ENCODE measurements around the gene VWA5B1. TPM values are rescaled to one million over a fixed set of nuclear protein-coding genes. Genes with fewer than 3 reads are reported as not detected.

The VWA5B1 gene
- polyA plus RNA-seq, 4 donors: 0.91 to 1.6 (median 1.3) TPM

- DNase-seq (ENCODE audit: low read depth in 4 of 4, low spot score in 3 of 4): no peak
Observed at GRCh38 chr1:20381045-20381641, 90.5 kb downstream of the VWA5B1 start.

GRCh38 chr1:20381961-20382360 is 91.3 kb downstream of the VWA5B1 start:
- no peak for DNase-seq (ENCODE audit: low read depth in 4 of 4, low spot score in 3 of 4)

GRCh38 chr1:20382711-20383110 is 92.0 kb downstream of the VWA5B1 start:
- DNase-seq (ENCODE audit: low read depth in 4 of 4, low spot score in 3 of 4): no peak

DNA sequence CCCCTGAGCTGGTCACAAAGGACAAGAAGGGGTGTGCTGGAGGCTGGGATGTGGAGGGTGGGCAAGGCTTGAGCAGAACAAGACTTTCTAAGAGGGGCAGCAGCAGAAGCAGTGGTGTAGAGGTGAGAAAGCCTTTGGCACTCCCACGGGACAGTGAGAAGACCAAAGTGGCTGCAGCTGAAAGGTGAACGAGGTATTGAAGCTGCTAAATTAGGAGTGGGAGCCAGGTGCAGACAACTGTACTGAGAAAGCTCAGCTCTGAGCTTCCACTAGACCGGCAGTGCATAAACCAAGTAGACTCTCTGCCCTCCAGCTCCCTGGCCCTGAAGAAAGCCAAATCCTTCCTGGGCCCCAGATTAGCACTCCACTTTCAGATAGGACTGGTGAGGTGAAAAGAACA is 93.0 kb downstream of the VWA5B1 start:
- no peak for DNase-seq (ENCODE audit: low read depth in 4 of 4, low spot score in 3 of 4)

DNA sequence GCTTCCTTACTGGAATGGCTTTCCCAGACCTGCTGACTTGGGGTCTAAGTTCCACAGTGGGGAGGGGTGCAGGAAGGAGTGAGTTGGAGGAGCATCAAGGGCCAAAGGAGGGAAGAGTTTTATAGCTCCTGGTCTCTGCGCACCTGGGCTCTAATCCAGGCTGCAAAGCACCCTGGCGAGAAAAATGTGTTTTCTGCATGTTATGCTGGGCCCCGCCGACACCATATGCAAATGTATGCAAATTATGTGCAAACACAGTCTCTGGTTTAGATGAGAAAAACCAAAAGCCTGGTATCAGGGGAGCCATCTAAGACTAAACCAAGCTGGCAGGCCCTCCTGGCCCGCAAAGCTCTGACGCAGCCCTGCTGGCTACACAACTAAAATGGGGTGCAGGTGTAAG is 95.0 kb downstream of the VWA5B1 start:
- DNase-seq (ENCODE audit: low read depth in 4 of 4, low spot score in 3 of 4): no peak

GRCh38 chr1:20386323-20387081 is 95.8 kb downstream of the VWA5B1 start:
- no peak for DNase-seq (ENCODE audit: low read depth in 4 of 4, low spot score in 3 of 4)

DNA sequence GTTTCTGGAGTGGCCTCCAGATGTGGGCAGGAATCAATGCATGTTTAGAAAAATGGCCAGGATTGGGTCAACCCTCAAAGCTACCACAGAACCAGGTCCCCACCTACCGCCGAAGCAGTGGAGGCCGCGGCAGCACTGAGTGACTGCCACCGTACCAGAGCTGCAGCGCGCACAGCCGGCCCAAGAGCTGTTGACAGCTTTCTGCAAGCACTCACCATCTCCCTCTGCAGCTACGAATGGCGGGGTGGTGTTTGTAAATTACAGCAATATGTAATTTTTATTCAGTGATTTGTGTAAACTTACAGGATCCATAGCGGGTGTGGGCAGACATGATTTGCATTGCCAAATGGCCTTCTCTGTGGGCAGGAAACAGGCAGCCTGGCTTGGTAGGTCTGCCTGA is 98.9 kb downstream of the VWA5B1 start:
- no peak for DNase-seq (ENCODE audit: low read depth in 4 of 4, low spot score in 3 of 4)

GRCh38 chr1:20390589-20391331 is 100.1 kb downstream of the VWA5B1 start:
- DNase-seq (ENCODE audit: low read depth in 4 of 4, low spot score in 3 of 4): no peak

DNA sequence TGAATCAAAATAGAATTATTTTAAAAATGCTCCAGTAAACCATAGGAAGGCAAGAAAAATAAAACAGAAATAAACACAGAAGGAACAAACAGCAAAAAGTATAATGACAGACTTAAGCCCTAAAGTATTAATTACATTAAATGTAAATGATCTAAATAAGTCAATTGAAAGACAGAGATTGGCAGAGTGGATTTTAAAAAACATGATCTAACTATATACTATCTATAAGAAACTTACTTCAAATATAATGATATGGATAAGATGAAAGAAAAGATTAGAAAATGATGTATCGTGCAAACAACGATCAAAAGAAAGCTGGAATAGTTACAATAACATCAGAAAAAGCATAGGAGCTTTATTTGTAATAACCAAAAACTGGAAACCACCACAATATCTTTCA is 104.6 kb downstream of the VWA5B1 start:
- no peak for DNase-seq (ENCODE audit: low read depth in 4 of 4, low spot score in 3 of 4)

- no peak for DNase-seq (ENCODE audit: low read depth in 4 of 4, low spot score in 3 of 4)
Observed at GRCh38 chr1:20398744-20399143, 108.1 kb downstream of the VWA5B1 start.

DNA sequence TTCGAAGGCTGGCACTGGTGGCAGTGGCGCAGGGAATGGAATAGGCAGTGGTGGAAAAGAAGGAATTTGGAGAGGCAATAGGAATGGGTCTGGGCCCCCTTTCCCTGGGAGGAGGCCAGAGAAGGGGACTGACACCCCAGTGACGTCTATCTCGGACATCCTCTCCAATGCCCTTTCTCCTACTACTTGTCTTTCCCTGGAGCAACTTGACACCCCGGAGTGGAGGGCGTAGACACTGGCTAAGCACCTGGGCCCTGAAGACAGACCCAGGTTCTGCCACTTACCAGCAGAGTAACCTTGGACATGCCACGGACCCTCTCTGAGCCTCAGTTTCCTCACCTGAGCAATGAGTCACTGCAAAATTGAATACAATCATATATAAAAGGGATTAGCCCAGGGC is 108.5 kb downstream of the VWA5B1 start:
- DNase-seq (ENCODE audit: low read depth in 4 of 4, low spot score in 3 of 4): no peak

- no peak for DNase-seq (ENCODE audit: low read depth in 4 of 4, low spot score in 3 of 4)
Observed at GRCh38 chr1:20399606-20400180, 109.0 kb downstream of the VWA5B1 start.

DNA sequence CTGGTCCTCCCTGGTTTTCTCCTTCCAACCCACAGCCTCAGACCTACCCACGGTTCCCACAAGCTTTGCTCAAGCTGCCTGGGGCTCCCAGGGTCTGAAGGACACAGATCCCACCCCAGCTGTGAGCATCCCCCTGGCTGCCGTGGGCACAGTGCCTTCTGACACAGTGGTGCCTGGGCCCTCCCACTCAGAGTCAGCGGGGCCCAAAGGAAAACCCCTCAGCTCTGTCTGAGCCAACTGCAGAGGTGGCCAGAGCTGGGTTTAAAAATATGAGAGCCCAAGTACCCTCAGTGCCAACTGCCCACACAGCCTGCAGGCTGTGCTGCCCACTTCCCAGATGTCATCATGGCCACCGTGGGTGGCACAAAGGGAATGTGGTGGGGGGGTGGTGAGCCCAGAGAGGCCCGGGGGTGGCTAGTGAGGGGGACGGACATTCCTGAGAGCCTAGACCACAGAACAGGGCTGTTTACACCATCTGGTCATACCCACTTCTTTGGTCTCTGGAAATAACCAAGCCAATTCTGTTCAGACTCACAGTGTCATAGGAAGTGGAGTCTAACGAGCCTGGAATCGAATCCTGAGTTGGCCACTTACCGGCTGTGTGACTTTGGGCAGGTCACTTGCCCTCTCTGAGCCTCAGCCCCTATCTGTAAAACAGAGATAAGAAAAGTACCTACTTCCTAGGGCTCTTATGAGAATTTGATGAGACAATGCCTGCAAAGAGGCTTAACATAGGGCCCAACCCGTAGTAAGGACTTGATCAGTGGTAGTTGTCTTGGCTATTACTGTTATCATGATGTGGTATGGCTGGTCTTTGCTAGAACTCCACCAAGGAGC is 109.9 kb downstream of the VWA5B1 start:
- DNase-seq (ENCODE audit: low read depth in 4 of 4, low spot score in 3 of 4): no peak

GRCh38 chr1:20401405-20402010 is 110.8 kb downstream of the VWA5B1 start:
- DNase-seq (ENCODE audit: low read depth in 4 of 4, low spot score in 3 of 4): no peak

- DNase-seq (ENCODE audit: low read depth in 4 of 4, low spot score in 3 of 4): no peak
Observed at GRCh38 chr1:20402585-20403422, 112.1 kb downstream of the VWA5B1 start.

DNA sequence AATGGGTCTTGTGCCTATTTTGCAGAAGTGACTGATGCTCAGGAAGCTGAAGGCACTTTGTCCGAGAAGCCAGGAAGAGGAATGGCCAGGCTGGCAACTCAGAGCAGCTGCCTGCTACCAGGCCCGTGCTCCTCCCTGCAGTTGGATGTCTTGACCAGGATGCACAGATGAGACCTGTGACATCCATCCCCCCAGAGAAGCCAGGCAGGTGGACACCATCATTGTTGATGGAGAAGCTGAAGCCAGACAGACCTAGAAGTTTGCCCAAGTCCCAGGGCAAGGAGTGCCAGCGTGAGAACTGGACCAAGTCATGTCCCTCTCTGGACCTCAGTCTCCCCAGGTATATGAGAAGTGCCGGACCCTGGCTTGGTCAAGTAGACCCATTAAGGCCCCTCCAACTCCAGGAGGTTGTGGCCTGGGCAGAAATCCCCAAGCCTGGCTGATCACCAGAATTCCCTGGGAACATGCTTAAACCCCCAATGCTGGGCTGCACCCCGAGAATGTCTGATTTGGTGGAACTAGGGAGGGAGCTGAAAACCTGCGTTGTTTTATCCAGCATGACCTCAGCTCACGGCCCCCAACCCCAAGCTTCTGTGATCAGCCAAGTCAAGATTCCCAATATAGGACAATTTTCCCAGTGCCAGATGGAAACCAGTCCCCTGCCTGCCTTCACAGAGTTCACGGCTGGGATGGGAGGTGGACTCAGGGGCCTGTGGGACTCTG is 112.9 kb downstream of the VWA5B1 start:
- no peak for DNase-seq (ENCODE audit: low read depth in 4 of 4, low spot score in 3 of 4)

DNA sequence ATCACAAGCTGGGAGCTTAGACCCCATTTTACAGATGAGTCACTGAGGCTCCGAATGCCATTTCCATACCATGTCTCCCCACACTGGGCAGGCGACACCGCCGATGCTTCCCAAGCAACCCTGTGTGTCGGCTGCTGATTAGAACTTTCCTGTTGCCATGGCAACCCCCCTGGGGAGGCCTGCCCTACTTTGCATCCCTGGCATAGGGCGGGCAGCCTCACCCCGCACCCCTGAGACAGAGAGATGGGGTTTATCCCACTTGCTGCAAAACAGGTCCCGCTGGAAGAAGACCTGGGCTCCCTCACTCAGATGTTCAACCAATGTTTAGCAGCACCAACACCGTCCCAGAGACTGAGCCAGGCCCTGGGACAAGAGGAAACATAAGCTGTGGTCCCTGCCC is 113.8 kb downstream of the VWA5B1 start:
- DNase-seq (ENCODE audit: low read depth in 4 of 4, low spot score in 3 of 4): no peak

All from right renal pelvis (tissue), 4 donors.